Vagina (tissue), 2 donors: Measurements from ENCODE around the gene CNIH3.

Source experiments
- CTCF ChIP-seq, 3 experiments: fragments of 450-650 bp in 2 of 3; fragments of 200-600 bp in 1 of 3; sonication (generic) in 1 of 3; IDR thresholded peaks; one replicate each; pipeline ENCODE4 v1.5.1; 2017 to 2019; ENCODE audit warnings: antibody characterized with exemption in 3 of 3, mild to moderate bottlenecking in 2 of 3, moderate library complexity in 2 of 3
- POLR2A ChIP-seq, 2 donors: fragments of 450-650 bp; IDR thresholded peaks; one replicate each; pipeline ENCODE4 v1.6.1; 2017; ENCODE audit warnings: antibody characterized with exemption in 2 of 2, mild to moderate bottlenecking in 2 of 2, moderate library complexity in 2 of 2
- POLR2AphosphoS5 ChIP-seq, 2 donors: sonication (generic); formaldehyde crosslinking; IDR thresholded peaks; one replicate each; pipeline ENCODE4 v1.9.0; 2017; ENCODE audit warnings: antibody characterized with exemption in 2 of 2, mild to moderate bottlenecking in 2 of 2, low read depth in 1 of 2; ENCODE audit not compliant: insufficient read depth in 1 of 2

GRCh38 chr1:224731633-224732032 lies 115.5 kb downstream of the CNIH3 start:
- TF ChIP-seq CTCF (IDR thresholded peaks at IDR 0.05) (no peak), POLR2A (IDR thresholded peaks at IDR 0.05) (no peak), POLR2AphosphoS5 (IDR thresholded peaks at IDR 0.05; ENCODE audit: insufficient read depth in 1 of 2, low read depth in 1 of 2) (no peak)
